ENCODE measurements around the gene RAB21.

GRCh38 chr12:71763677-71764379, 9.2 kb downstream of the RAB21 start:
- TF ChIP-seq CTCF (IDR thresholded peaks at IDR 0.05) (no peak), EZH2 (IDR thresholded peaks at IDR 0.05; ENCODE audit: borderline replicate concordance, insufficient read depth, low read depth, low read length, poor library complexity, severe bottlenecking) (no peak)

All from B cell (primary cell).